VCaP (cell line): ENCODE data around the gene SLC30A5.

ENCODE experiments used
- H3K27ac ChIP-seq: fragments of 450-650 bp; 2 replicates; pipeline ENCODE4 v1.5.1; 2017
- TF ChIP-seq, protein P1 (sequence below): fragments of 450-650 bp; conservative IDR thresholded peaks from 2 replicates; pipeline ENCODE4 v1.5.1; 2017; ENCODE audit warnings: mild to moderate bottlenecking, moderate library complexity

Gene SLC30A5

GRCh38 chr5:69158039-69158438, 64.2 kb downstream of the SLC30A5 start:
- H3K27ac ChIP-seq, result no peak overlapping the region
- TF ChIP-seq, protein P1, sequence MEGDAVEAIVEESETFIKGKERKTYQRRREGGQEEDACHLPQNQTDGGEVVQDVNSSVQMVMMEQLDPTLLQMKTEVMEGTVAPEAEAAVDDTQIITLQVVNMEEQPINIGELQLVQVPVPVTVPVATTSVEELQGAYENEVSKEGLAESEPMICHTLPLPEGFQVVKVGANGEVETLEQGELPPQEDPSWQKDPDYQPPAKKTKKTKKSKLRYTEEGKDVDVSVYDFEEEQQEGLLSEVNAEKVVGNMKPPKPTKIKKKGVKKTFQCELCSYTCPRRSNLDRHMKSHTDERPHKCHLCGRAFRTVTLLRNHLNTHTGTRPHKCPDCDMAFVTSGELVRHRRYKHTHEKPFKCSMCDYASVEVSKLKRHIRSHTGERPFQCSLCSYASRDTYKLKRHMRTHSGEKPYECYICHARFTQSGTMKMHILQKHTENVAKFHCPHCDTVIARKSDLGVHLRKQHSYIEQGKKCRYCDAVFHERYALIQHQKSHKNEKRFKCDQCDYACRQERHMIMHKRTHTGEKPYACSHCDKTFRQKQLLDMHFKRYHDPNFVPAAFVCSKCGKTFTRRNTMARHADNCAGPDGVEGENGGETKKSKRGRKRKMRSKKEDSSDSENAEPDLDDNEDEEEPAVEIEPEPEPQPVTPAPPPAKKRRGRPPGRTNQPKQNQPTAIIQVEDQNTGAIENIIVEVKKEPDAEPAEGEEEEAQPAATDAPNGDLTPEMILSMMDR, result no peak

DNA sequence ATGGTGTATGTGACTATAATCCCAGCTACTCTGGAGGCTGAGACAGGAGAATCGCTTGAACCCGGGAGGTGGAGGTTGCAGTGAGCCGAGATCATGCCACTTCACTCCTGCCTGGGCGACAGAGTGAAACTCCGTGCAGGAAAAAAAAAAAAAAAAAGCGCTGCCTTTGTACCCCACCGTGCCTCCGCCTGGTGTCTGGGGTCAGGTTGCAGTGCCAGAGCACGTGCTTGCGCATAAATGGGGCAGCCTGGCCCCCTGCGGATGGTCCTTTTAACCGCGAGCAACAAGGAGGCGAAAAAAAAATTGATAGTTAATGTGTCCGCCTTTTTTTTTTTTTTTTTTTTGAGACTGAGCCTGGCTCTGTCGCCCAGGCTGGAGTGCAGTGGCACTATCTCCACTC, 66.8 kb downstream of the SLC30A5 start:
- TF ChIP-seq, protein P1, result no peak
- H3K27ac ChIP-seq, result no peak overlapping the region

DNA sequence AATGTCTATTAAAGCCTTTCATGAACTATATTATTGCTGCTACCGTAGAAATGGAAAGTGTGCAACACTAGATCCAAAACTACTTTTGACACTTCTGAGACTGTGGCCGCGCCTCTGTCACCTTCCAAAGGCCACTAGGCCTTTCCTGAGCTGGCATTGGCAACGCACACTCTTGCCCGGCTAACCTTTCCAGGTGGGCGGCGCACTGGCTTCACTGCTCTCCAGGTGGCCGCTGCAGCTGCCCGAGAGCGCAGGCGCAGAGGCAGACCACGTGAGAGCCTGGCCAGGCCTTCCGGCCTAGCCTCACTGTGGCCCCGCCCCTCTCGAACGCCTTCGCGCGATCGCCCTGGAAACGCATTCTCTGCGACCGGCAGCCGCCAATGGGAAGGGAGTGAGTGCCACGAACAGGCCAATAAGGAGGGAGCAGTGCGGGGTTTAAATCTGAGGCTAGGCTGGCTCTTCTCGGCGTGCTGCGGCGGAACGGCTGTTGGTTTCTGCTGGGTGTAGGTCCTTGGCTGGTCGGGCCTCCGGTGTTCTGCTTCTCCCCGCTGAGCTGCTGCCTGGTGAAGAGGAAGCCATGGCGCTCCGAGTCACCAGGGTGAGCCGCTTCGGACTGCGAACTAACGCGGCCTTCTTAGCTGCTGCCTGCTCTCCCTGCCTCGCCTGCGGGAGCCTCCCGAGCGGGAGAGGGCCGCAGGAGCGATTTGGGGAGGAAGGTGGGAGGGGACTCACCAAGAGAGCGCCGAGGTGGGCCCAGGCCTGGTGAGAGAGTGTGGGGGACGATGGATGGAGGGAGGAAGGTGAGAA, 73.1 kb downstream of the SLC30A5 start, which contains the start of gene CCNB1:
Gene CCNB1 (plus strand): TSS at position 465 of the 807 bp plus-strand sequence. CDS start 113 bp downstream, at position 578.
- TF ChIP-seq, protein P1, result no peak
- peak within 1 kb of the TSS; percentile 69 for H3K27ac ChIP-seq

- TF ChIP-seq, protein P1, result no peak
- peak overlapping the region; percentile 69 for H3K27ac ChIP-seq
Observed at GRCh38 chr5:69167493-69167855, 73.7 kb downstream of the SLC30A5 start.

GRCh38 chr5:69167929-69168328, 74.1 kb downstream of the SLC30A5 start:
- TF ChIP-seq, protein P1, result no peak

GRCh38 chr5:69170495-69170894, 76.7 kb downstream of the SLC30A5 start:
- H3K27ac ChIP-seq, result no peak overlapping the region
- TF ChIP-seq, protein P1, result no peak

More at GRCh38 chr5:69167929-69168328, 74.1 kb downstream of the SLC30A5 start:
- H3K27ac ChIP-seq, result peak overlapping the region; percentile 69

DNA sequence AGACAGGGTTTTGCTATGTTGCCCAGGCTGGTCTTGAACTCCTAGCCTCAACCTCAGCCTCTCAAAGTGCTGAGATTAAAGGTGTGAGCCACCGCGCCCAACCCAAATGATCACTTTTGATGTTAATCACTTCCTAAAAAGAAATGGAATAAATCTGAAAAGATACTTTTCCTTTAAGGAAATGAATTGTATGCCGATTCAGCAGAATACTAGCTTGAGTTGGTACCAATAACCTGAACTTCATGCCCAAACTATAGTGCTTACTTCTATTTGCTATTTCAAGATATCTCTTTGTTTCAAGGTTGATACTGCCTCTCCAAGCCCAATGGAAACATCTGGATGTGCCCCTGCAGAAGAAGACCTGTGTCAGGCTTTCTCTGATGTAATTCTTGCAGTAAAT, 77.2 kb downstream of the SLC30A5 start:
- TF ChIP-seq, protein P1, result no peak
- H3K27ac ChIP-seq, result no peak overlapping the region
